ENCODE data around the gene FTSJ3.

GRCh38 chr17:63772801-63773271 is 54.6 kb downstream of the FTSJ3 start:
- TF ChIP-seq CTCF (IDR thresholded peaks at IDR 0.05) (no peak), POLR2A (IDR thresholded peaks at IDR 0.05) (no peak)

Measured in heart left ventricle (tissue), 13 donors.